ENCODE results near the gene FAM177B.

Gene FAM177B

DNA sequence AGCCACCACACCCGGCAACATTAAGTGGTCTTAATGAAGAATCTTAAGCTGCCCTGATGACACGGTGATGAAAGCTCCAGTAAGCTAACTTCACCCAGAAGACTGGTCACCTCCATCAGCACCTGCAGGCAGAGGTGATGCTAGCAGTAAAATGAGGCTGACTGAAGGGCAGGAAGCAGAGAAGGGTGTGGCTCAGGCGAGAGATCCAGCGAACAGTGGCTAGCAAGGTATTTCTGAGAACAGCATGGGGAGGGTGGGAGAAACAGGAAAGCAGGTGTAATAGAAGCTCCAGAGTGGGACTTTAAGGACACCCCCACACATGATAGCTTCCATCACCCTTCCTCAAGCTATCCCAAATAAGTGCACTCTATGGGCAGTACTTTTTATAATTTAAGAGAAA, 62.0 kb downstream of the FAM177B start:
- no peak for DNase-seq (ENCODE audit: low read depth)
- TF ChIP-seq CTCF (IDR thresholded peaks at IDR 0.05; ENCODE audit: control insufficient read depth, insufficient read depth, low read depth, low read length, missing control alignments): no peak
- H3K4me3 ChIP-seq (ENCODE audit: control insufficient read depth, low read depth, low read length): no peak overlapping the region
